Measurements from ENCODE around the gene WNT3. TPM values are rescaled to one million over a fixed set of nuclear protein-coding genes. Genes with fewer than 3 reads are reported as not detected.

Gene WNT3
- total and polyA plus RNA-seq, 10 of the 15 experiments (the other 5 are each of a cell fraction or from before 2014, with no cell fraction given): 0.01 to 0.03 TPM; not detected in 8

DNA sequence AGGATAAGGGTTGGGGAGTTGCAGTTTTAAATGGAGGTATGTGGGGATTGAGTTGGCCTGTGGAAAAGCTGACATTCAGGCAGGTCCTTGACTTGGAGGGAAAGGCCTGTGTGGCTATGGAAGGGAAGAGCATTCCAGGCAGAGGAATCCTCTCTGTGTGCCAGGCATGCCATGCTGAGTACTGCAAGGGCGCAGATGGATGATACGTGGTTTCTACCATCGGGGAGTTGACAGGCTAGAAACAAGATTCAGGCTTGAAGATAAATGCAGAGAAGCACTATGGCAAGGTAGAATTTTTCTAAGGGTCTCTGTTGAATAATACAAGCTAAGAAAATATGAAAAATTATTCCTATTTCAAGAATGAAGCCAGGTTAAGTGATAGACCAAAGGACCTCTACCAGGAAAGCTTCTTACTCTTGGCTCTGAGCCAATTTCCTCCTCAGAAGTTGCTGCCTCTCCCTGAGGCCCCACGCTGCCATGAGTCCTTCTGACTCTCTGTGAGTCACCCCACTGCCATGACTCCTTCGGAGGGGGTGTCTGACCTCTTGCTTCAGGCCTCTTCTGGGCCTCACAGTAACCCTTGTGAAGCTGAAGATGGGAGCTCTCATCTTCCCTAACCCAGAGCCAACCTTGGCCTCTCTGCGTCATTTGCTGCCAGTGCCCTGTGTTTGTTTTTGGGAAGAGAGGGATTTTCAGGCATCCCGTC lies 75.8 kb downstream of the WNT3 start:
- no peak for TF ChIP-seq TARDBP (IDR thresholded peaks at IDR 0.05; ENCODE audit: borderline replicate concordance)
- TF ChIP-seq, protein P1, sequence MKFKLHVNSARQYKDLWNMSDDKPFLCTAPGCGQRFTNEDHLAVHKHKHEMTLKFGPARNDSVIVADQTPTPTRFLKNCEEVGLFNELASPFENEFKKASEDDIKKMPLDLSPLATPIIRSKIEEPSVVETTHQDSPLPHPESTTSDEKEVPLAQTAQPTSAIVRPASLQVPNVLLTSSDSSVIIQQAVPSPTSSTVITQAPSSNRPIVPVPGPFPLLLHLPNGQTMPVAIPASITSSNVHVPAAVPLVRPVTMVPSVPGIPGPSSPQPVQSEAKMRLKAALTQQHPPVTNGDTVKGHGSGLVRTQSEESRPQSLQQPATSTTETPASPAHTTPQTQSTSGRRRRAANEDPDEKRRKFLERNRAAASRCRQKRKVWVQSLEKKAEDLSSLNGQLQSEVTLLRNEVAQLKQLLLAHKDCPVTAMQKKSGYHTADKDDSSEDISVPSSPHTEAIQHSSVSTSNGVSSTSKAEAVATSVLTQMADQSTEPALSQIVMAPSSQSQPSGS (IDR thresholded peaks at IDR 0.05; ENCODE audit: low read length): no peak
- TF ChIP-seq GABPA (IDR thresholded peaks at IDR 0.05; ENCODE audit: low read depth): no peak
- TF ChIP-seq, protein P2, sequence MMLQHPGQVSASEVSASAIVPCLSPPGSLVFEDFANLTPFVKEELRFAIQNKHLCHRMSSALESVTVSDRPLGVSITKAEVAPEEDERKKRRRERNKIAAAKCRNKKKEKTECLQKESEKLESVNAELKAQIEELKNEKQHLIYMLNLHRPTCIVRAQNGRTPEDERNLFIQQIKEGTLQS (IDR thresholded peaks at IDR 0.05; ENCODE audit: borderline replicate concordance, extremely low read depth, low read depth, low read length): no peak
- TF ChIP-seq RAD21 (IDR thresholded peaks at IDR 0.05; ENCODE audit: insufficient read depth, low read depth, low read length): no peak
- no peak for TF ChIP-seq ATF7 (IDR thresholded peaks at IDR 0.05; ENCODE audit: low read depth)
- TF ChIP-seq RCOR1 (conservative IDR thresholded peaks at IDR 0.05; ENCODE audit: low read depth, low read length): no peak
- TF ChIP-seq CHD1 (IDR thresholded peaks at IDR 0.05; ENCODE audit: low read depth, low read length): no peak
- TF ChIP-seq TCF3 (IDR thresholded peaks at IDR 0.05; ENCODE audit: borderline replicate concordance, insufficient read depth, low read depth, low read length): no peak
- no peak for TF ChIP-seq RB1 (IDR thresholded peaks at IDR 0.05; ENCODE audit: borderline replicate concordance)
- TF ChIP-seq MYB (IDR thresholded peaks at IDR 0.05; ENCODE audit: borderline replicate concordance, low read depth, low read length): no peak
- TF ChIP-seq, protein P3, sequence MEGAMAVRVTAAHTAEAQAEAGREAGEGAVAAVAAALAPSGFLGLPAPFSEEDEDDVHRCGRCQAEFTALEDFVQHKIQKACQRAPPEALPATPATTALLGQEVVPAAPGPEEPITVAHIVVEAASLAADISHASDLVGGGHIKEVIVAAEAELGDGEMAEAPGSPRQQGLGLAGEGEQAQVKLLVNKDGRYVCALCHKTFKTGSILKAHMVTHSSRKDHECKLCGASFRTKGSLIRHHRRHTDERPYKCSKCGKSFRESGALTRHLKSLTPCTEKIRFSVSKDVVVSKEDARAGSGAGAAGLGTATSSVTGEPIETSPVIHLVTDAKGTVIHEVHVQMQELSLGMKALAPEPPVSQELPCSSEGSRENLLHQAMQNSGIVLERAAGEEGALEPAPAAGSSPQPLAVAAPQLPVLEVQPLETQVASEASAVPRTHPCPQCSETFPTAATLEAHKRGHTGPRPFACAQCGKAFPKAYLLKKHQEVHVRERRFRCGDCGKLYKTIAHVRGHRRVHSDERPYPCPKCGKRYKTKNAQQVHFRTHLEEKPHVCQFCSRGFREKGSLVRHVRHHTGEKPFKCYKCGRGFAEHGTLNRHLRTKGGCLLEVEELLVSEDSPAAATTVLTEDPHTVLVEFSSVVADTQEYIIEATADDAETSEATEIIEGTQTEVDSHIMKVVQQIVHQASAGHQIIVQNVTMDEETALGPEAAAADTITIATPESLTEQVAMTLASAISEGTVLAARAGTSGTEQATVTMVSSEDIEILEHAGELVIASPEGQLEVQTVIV (IDR thresholded peaks at IDR 0.05; ENCODE audit: borderline replicate concordance, partially characterized antibody): no peak
- no peak for TF ChIP-seq MYC (IDR thresholded peaks at IDR 0.05; ENCODE audit: insufficient read depth, insufficient read length, insufficient replicate concordance, low read length, severe bottlenecking)
- no peak for TF ChIP-seq SRF (IDR thresholded peaks at IDR 0.05; ENCODE audit: low read depth in 2 of 2, low read length in 2 of 2)
- TF ChIP-seq CBFB (IDR thresholded peaks at IDR 0.05; ENCODE audit: low read depth): no peak
- TF ChIP-seq, protein P4, sequence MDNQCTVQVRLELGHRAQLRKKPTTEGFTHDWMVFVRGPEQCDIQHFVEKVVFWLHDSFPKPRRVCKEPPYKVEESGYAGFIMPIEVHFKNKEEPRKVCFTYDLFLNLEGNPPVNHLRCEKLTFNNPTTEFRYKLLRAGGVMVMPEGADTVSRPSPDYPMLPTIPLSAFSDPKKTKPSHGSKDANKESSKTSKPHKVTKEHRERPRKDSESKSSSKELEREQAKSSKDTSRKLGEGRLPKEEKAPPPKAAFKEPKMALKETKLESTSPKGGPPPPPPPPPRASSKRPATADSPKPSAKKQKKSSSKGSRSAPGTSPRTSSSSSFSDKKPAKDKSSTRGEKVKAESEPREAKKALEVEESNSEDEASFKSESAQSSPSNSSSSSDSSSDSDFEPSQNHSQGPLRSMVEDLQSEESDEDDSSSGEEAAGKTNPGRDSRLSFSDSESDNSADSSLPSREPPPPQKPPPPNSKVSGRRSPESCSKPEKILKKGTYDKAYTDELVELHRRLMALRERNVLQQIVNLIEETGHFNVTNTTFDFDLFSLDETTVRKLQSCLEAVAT (IDR thresholded peaks at IDR 0.05): no peak
- H4K20me1 ChIP-seq (ENCODE audit: control insufficient read depth, insufficient read depth): no peaks in the 10 kb centered on the region
- ChIA-PET SMC1A (ENCODE audit: uncharacterized antibody, unreplicated experiment) (no interaction called here), RAD21 (ENCODE audit: unreplicated experiment) (no interaction called here), POLR2A (no interaction called here), CTCF (interaction anchor here (0.6 kb wide), 1 partner anchor 39 kb away, joined by 3 read pairs; no protein-coding TSS in a partner anchor)
- H3K27ac ChIP-seq (ENCODE audit: control insufficient read depth, insufficient read depth): no peak overlapping the region
- H3K4me2 ChIP-seq (ENCODE audit: control insufficient read depth, insufficient read depth): no peak overlapping the region
- no peaks in the 10 kb centered on the region for H3K9me3 ChIP-seq (replicated peaks; ENCODE audit: control insufficient read depth, insufficient read depth, low read length)
- H3K9ac ChIP-seq (ENCODE audit: control insufficient read depth, insufficient read depth, low read length): no peak overlapping the region
- intact Hi-C loops (cut with micrococcal nuclease; ENCODE audit: unreplicated experiment) (no loop called here), in situ Hi-C loops (cut with MboI) (no loop called here)
- DNase-seq (ENCODE audit: low read depth, low spot score): no peak
- H3K36me3 ChIP-seq (ENCODE audit: control insufficient read depth in 2 of 2, insufficient read depth in 2 of 2, low read length in 1 of 2): no peaks in the 10 kb centered on the region
- no peak for FAIRE-seq
- H3K4me1 ChIP-seq (ENCODE audit: control insufficient read depth, insufficient read depth, low read length): no peaks in the 10 kb centered on the region
- H3K79me2 ChIP-seq (ENCODE audit: control insufficient read depth, insufficient read depth, low read length): no peaks in the 10 kb centered on the region
- no peak overlapping the region for H3K4me3 ChIP-seq
- no TSS peak for BruUV-seq (replicated peaks)
- 89% methylated on average over 7 of the region's 7 CpGs for WGBS (ENCODE audit: insufficient coverage, insufficient replicate concordance, low lambda C conversion rate, missing lambda C conversion rate)
- H2AFZ ChIP-seq (ENCODE audit: control insufficient read depth, low read depth, low read length): no peak overlapping the region
- no peak for ATAC-seq
- no peaks in the 10 kb centered on the region for H3K27me3 ChIP-seq (replicated peaks in 1 of 2; ENCODE audit: control insufficient read depth in 2 of 2, insufficient read depth in 2 of 2, low read length in 1 of 2)

Measured in GM12878 (cell line).